Keratinocyte (primary cell): ENCODE data around the gene PALD1. TPM values are rescaled to one million over a fixed set of nuclear protein-coding genes. Genes with fewer than 3 reads are reported as not detected.

Experiments used
- DNase-seq: peaks from one replicate; pipeline ENCODE4 v3.0.0-alpha.2; 2011; ENCODE audit warnings: low read depth, missing footprints, low spot score
- FAIRE-seq: peaks from 2 replicates; lab custom pipeline; 2011; peaks lifted over from hg19 to GRCh38; lab: Jason Lieb, UNC
- H2AFZ ChIP-seq: 2 replicates; pipeline ENCODE4 v1.6.0; 2012; ENCODE audit warnings: low read length, control low read depth, inconsistent platforms; ENCODE audit not compliant: control insufficient read depth
- H3K27ac ChIP-seq: 2 replicates; pipeline ENCODE4 v1.5.1; 2011; ENCODE audit warnings: low read length; ENCODE audit not compliant: control insufficient read depth, insufficient read depth
- H3K27me3 ChIP-seq: 3 replicates; pipeline ENCODE4 v1.6.0; 2011; ENCODE audit warnings: low read length; ENCODE audit not compliant: control insufficient read depth, insufficient read depth; ENCODE audit errors: extremely low read depth
- H3K36me3 ChIP-seq, 2 experiments: 2 replicates in 1 of 2; 3 replicates in 1 of 2; pipeline ENCODE4 v1.5.1; 2011; ENCODE audit warnings: low read length in 2 of 2, mild to moderate bottlenecking in 1 of 2; ENCODE audit not compliant: control insufficient read depth in 2 of 2, insufficient read depth in 2 of 2; ENCODE audit errors: extremely low read depth in 1 of 2
- H3K4me1 ChIP-seq: 3 replicates; pipeline ENCODE4 v1.5.1; 2011; ENCODE audit warnings: low read length; ENCODE audit not compliant: control insufficient read depth, insufficient read depth; ENCODE audit errors: extremely low read depth
- H3K4me2 ChIP-seq: 3 replicates; pipeline ENCODE4 v1.6.0; 2011; ENCODE audit warnings: low read depth, low read length; ENCODE audit not compliant: control insufficient read depth, insufficient read depth; ENCODE audit errors: extremely low read depth
- H3K4me3 ChIP-seq, 3 experiments: fragments of 200-600 bp in 1 of 3; sonication (generic) in 1 of 3; 2 replicates in 2 of 3; 3 replicates in 1 of 3; pipeline ENCODE4 v1.5.1; 2011 to 2016; ENCODE audit warnings: low read length in 3 of 3, mild to moderate bottlenecking in 3 of 3, control low read depth in 2 of 3, inconsistent platforms in 1 of 3, low read depth in 1 of 3, mixed read lengths in 1 of 3, mixed run types in 1 of 3, moderate library complexity in 1 of 3; ENCODE audit not compliant: control insufficient read depth in 2 of 3, insufficient read depth in 2 of 3; ENCODE audit errors: extremely low read depth in 1 of 3
- H3K79me2 ChIP-seq: 2 replicates; pipeline ENCODE4 v1.6.0; 2012; ENCODE audit warnings: low read length; ENCODE audit not compliant: control insufficient read depth, insufficient read depth
- H3K9ac ChIP-seq: 3 replicates; pipeline ENCODE4 v1.6.0; 2011; ENCODE audit warnings: low read length; ENCODE audit not compliant: control insufficient read depth, insufficient read depth; ENCODE audit errors: extremely low read depth
- H3K9me1 ChIP-seq: 3 replicates; pipeline ENCODE4 v1.6.0; 2011; ENCODE audit warnings: low read length; ENCODE audit not compliant: control insufficient read depth, insufficient read depth; ENCODE audit errors: extremely low read depth
- H3K9me3 ChIP-seq: 2 replicates; pipeline ENCODE4 v1.5.1; 2012; ENCODE audit warnings: low read depth, low read length; ENCODE audit not compliant: control insufficient read depth
- H4K20me1 ChIP-seq: 3 replicates; pipeline ENCODE4 v1.6.0; 2011; ENCODE audit warnings: low read length; ENCODE audit not compliant: control insufficient read depth, insufficient read depth; ENCODE audit errors: extremely low read depth
- EZH2 ChIP-seq: IDR thresholded peaks from one replicate; pipeline ENCODE4 v1.6.1; 2012; ENCODE audit warnings: inconsistent platforms, mild to moderate bottlenecking, low read length, moderate library complexity
- dilution Hi-C: fragments of 300-500 bp; cut with MboI; formaldehyde crosslinking; loops from one replicate; pipeline ENCODE4 v1.7.0; 2020; ENCODE audit warnings: low sequenced_read_pairs; ENCODE audit not compliant: extremely low pct_ligation_motif_present
- polyA plus RNA-seq, 5 experiments: library from polyadenylated mRNA; depleted of rRNA in 3 of 5; stranded (reverse) in 3 of 5; stranded (forward) in 1 of 5; unstranded in 1 of 5; fragments of >200 nt; gene quantifications; 1 replicate in 1 of 5; 2 replicates in 3 of 5; 3 replicates in 1 of 5; pipeline versions ENCODE4 v1.2.1 to v1.2.3, GENCODE V29; 2011 to 2012; ENCODE audit warnings: missing spikeins in 2 of 5, low read depth in 1 of 5, low replicate concordance in 1 of 5
- TF ChIP-seq, protein P1 (sequence below), 3 experiments: IDR thresholded peaks in 1 of 3; conservative IDR thresholded peaks in 1 of 3; optimal IDR thresholded peaks in 1 of 3; 2 replicates in 2 of 3; 3 replicates in 1 of 3; pipeline versions ENCODE3 to v1.5.1; 2011; ENCODE audit warnings: low read length in 3 of 3, mild to moderate bottlenecking in 3 of 3, moderate library complexity in 2 of 3, control low read depth in 1 of 3, inconsistent platforms in 1 of 3; ENCODE audit not compliant: insufficient read depth in 2 of 3; ENCODE audit errors: extremely low read depth in 1 of 3

PALD1 gene
- polyA plus RNA-seq, 1 donor (not counting 4 experiments of a cell fraction or from before 2014, with no cell fraction given): 0.83 TPM

- Histone ChIP-seq H2AFZ (no peak overlapping the region), H3K4me2 (no peak overlapping the region), H3K9me3 (no peaks in the 10 kb centered on the region), H3K36me3 (no peaks in the 10 kb centered on the region), H4K20me1 (no peaks in the 10 kb centered on the region), H3K4me3 (no peak overlapping the region), H3K4me1 (no peaks in the 10 kb centered on the region), H3K9ac (no peak overlapping the region), H3K27ac (no peak overlapping the region), H3K27me3 (no peaks in the 10 kb centered on the region), H3K79me2 (no peaks in the 10 kb centered on the region), H3K9me1 (no peaks in the 10 kb centered on the region)
- DNase-seq: no peak
- no peak for FAIRE-seq
- TF ChIP-seq, protein P1, sequence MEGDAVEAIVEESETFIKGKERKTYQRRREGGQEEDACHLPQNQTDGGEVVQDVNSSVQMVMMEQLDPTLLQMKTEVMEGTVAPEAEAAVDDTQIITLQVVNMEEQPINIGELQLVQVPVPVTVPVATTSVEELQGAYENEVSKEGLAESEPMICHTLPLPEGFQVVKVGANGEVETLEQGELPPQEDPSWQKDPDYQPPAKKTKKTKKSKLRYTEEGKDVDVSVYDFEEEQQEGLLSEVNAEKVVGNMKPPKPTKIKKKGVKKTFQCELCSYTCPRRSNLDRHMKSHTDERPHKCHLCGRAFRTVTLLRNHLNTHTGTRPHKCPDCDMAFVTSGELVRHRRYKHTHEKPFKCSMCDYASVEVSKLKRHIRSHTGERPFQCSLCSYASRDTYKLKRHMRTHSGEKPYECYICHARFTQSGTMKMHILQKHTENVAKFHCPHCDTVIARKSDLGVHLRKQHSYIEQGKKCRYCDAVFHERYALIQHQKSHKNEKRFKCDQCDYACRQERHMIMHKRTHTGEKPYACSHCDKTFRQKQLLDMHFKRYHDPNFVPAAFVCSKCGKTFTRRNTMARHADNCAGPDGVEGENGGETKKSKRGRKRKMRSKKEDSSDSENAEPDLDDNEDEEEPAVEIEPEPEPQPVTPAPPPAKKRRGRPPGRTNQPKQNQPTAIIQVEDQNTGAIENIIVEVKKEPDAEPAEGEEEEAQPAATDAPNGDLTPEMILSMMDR (optimal IDR thresholded peaks at IDR 0.05 in 1 of 3, IDR thresholded peaks at IDR 0.05 in 1 of 3, conservative IDR thresholded peaks at IDR 0.05 in 1 of 3; ENCODE audit: extremely low read depth in 1 of 3, insufficient read depth in 2 of 3, low read length in 3 of 3): peak; percentile 63 to 86 (median 83)
- no peak for TF ChIP-seq EZH2
- dilution Hi-C loops: no loop called here
Measured at GRCh38 chr10:70537398-70538194, 59.0 kb downstream of the PALD1 start.

DNA sequence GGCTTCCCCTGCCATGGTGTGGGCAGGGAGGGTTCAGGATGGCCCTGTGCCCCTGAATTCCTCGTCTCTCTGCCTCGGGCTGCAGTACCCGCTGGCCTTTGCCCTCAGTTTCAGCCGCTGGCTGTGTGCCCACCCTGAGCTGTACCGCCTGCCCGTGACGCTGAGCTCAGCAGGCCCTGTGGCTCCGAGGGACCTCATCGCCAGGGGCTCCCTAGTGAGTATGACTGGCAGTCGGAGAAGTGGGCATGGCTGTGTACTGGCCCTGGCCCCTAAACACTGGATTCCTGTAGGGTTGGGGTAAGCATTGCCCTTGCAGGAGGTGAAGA, 59.6 kb downstream of the PALD1 start:
- Histone ChIP-seq H3K9ac (no peak overlapping the region), H3K4me1 (no peaks in the 10 kb centered on the region), H3K9me3 (no peaks in the 10 kb centered on the region), H3K79me2 (no peaks in the 10 kb centered on the region), H3K36me3 (no peaks in the 10 kb centered on the region), H4K20me1 (no peaks in the 10 kb centered on the region), H3K4me2 (no peak overlapping the region), H3K4me3 (no peak overlapping the region), H2AFZ (no peak overlapping the region), H3K9me1 (no peaks in the 10 kb centered on the region), H3K27ac (no peak overlapping the region), H3K27me3 (no peaks in the 10 kb centered on the region)
- dilution Hi-C loops: no loop called here
- no peak for FAIRE-seq
- DNase-seq: no peak
- TF ChIP-seq, protein P1 (optimal IDR thresholded peaks at IDR 0.05 in 1 of 3, IDR thresholded peaks at IDR 0.05 in 1 of 3, conservative IDR thresholded peaks at IDR 0.05 in 1 of 3; ENCODE audit: extremely low read depth in 1 of 3, insufficient read depth in 2 of 3, low read length in 3 of 3): no peak
- TF ChIP-seq EZH2: no peak
